Measurements from ENCODE around the gene IGF1R.

IGF1R gene

GRCh38 chr15:98648654-98649471, 524 bp downstream of the IGF1R start:
- no peak for DNase-seq (ENCODE audit: low read depth in 2 of 2)

GRCh38 chr15:98649472-98650416, 1.4 kb downstream of the IGF1R start:
- DNase-seq (ENCODE audit: low read depth in 2 of 2): no peak

- DNase-seq (ENCODE audit: low read depth in 2 of 2): no peak
These were observed 2.2 kb downstream of the IGF1R start for GRCh38 chr15:98650417-98651035.

- DNase-seq (ENCODE audit: low read depth in 2 of 2): no peak
These were observed 2.7 kb downstream of the IGF1R start for GRCh38 chr15:98651036-98651481.

GRCh38 chr15:98651581-98652220, 3.4 kb downstream of the IGF1R start:
- no peak for DNase-seq (ENCODE audit: low read depth in 2 of 2)

GRCh38 chr15:98653686-98654085, 5.3 kb downstream of the IGF1R start:
- no peak for DNase-seq (ENCODE audit: low read depth in 2 of 2)

- DNase-seq (ENCODE audit: low read depth in 2 of 2): no peak
These were observed 6.5 kb downstream of the IGF1R start for GRCh38 chr15:98654790-98655360.

- DNase-seq (ENCODE audit: low read depth in 2 of 2): no peak
These were observed 7.4 kb downstream of the IGF1R start for GRCh38 chr15:98655732-98656131.

GRCh38 chr15:98657721-98658120, 9.4 kb downstream of the IGF1R start:
- DNase-seq (ENCODE audit: low read depth in 2 of 2): no peak

GRCh38 chr15:98658831-98659699, 10.7 kb downstream of the IGF1R start:
- DNase-seq (ENCODE audit: low read depth in 2 of 2): no peak

GRCh38 chr15:98660055-98660454, 11.7 kb downstream of the IGF1R start:
- no peak for DNase-seq (ENCODE audit: low read depth in 2 of 2)

GRCh38 chr15:98663045-98663444, 14.7 kb downstream of the IGF1R start:
- no peak for DNase-seq (ENCODE audit: low read depth in 2 of 2)

GRCh38 chr15:98663606-98664005, 15.3 kb downstream of the IGF1R start:
- DNase-seq (ENCODE audit: low read depth in 2 of 2): no peak

GRCh38 chr15:98666441-98666840, 18.1 kb downstream of the IGF1R start:
- no peak for DNase-seq (ENCODE audit: low read depth in 2 of 2)

GRCh38 chr15:98666841-98667240, 18.5 kb downstream of the IGF1R start:
- DNase-seq (ENCODE audit: low read depth in 2 of 2): no peak

GRCh38 chr15:98667521-98668179, 19.3 kb downstream of the IGF1R start:
- DNase-seq (ENCODE audit: low read depth in 2 of 2): no peak

- peak in 1 of 2 donors; percentile 55 for DNase-seq (ENCODE audit: low read depth in 2 of 2)
These were observed 20.4 kb downstream of the IGF1R start for GRCh38 chr15:98668566-98669308.

GRCh38 chr15:98669638-98670037, 21.3 kb downstream of the IGF1R start:
- no peak for DNase-seq (ENCODE audit: low read depth in 2 of 2)
